SK-N-SH (cell line): ENCODE data around the gene MRPL24. TPM values are rescaled to one million over a fixed set of nuclear protein-coding genes. Genes with fewer than 3 reads are reported as not detected.

Experiments used
- CTCF ChIA-PET: fragments of 300-600, 350-600 bp; formaldehyde crosslinking; extraction: SDS; loops from one replicate; lab custom pipeline; 2021; lab: Yijun Ruan, JAX
- POLR2A ChIA-PET: fragments of 350-600 bp; sonication (Branson Sonifier 250); formaldehyde crosslinking; extraction: SDS; loops from one replicate; lab custom pipeline; 2020; ENCODE audit warnings: antibody characterized with exemption, inconsistent platforms; lab: Yijun Ruan, JAX
- DNase-seq: peaks from one replicate; pipeline ENCODE4 v3.0.0; 2012
- H2AFZ ChIP-seq: fragments of 200-600 bp; sonication (generic); 2 replicates; pipeline ENCODE4 v1.8.1; 2016; ENCODE audit warnings: antibody characterized with exemption, mild to moderate bottlenecking, low read depth
- H3F3A ChIP-seq: fragments of 200-600 bp; sonication (generic); replicated peaks from 2 replicates; pipeline ENCODE3; 2016; ENCODE audit warnings: antibody characterized with exemption, mild to moderate bottlenecking; ENCODE audit not compliant: insufficient read depth
- H3K27ac ChIP-seq, 2 experiments: fragments of 200-500 bp in 1 of 2; fragments of 200-600 bp in 1 of 2; sonication (Bioruptor generic) in 1 of 2; sonication (generic), shearing (Covaris generic) in 1 of 2; 2 replicates each; pipeline versions ENCODE4 v1.5.1 to v1.6.1; 2014 to 2016; ENCODE audit warnings: low read depth in 2 of 2, inconsistent platforms in 1 of 2, low read length in 1 of 2, mild to moderate bottlenecking in 1 of 2, mixed read lengths in 1 of 2
- H3K27me3 ChIP-seq: fragments of 200-600 bp; sonication (generic), shearing (Covaris generic); 2 replicates; pipeline ENCODE4 v1.6.1; 2016; ENCODE audit warnings: mixed run types; ENCODE audit not compliant: insufficient read depth
- H3K36me3 ChIP-seq, 2 experiments: fragments of 200-500 bp in 1 of 2; fragments of 200-600 bp in 1 of 2; sonication (Bioruptor generic) in 1 of 2; sonication (generic) in 1 of 2; replicated peaks in 1 of 2; 2 replicates each; pipeline versions ENCODE3 to v1.5.1; 2014 to 2016; ENCODE audit warnings: low read length in 1 of 2, mild to moderate bottlenecking in 1 of 2; ENCODE audit not compliant: insufficient read depth in 2 of 2, control insufficient read depth in 1 of 2
- H3K4me1 ChIP-seq, 2 experiments: fragments of 200-500 bp in 1 of 2; fragments of 200-600 bp in 1 of 2; sonication (Bioruptor generic) in 1 of 2; sonication (generic), shearing (Covaris generic) in 1 of 2; 2 replicates each; pipeline versions ENCODE4 v1.5.1 to v1.6.1; 2014 to 2016; ENCODE audit warnings: low read depth in 1 of 2, low read length in 1 of 2, mixed run types in 1 of 2; ENCODE audit not compliant: insufficient read depth in 2 of 2, control insufficient read depth in 1 of 2
- H3K4me2 ChIP-seq: fragments of 200-600 bp; sonication (generic), shearing (Covaris generic); 2 replicates; pipeline ENCODE4 v1.6.1; 2017; ENCODE audit warnings: mixed run types
- H3K4me3 ChIP-seq, 2 experiments: fragments of 200-500 bp in 1 of 2; fragments of 200-600 bp in 1 of 2; sonication (Bioruptor generic) in 1 of 2; sonication (generic), shearing (Covaris generic) in 1 of 2; 2 replicates each; pipeline versions ENCODE4 v1.5.1 to v1.8.1; 2014 to 2016; ENCODE audit warnings: low read depth in 2 of 2, inconsistent platforms in 1 of 2, low read length in 1 of 2, mild to moderate bottlenecking in 1 of 2, mixed read lengths in 1 of 2, moderate library complexity in 1 of 2
- H3K79me2 ChIP-seq: fragments of 200-600 bp; sonication (generic); 2 replicates; pipeline ENCODE4 v1.8.1; 2017; ENCODE audit warnings: mild to moderate bottlenecking; ENCODE audit not compliant: insufficient read depth
- H3K9ac ChIP-seq: fragments of 200-600 bp; sonication (generic); 2 replicates; pipeline ENCODE4 v1.6.1; 2017; ENCODE audit warnings: mixed run types
- H3K9me2 ChIP-seq: fragments of 200-600 bp; sonication (generic); 2 replicates; pipeline ENCODE4 v1.6.1; 2017; ENCODE audit warnings: mixed run types
- H3K9me3 ChIP-seq: fragments of 200-600 bp; sonication (generic); 2 replicates; pipeline ENCODE4 v1.6.1; 2017; ENCODE audit warnings: mixed run types, mild to moderate bottlenecking, moderate library complexity
- H4K20me1 ChIP-seq: fragments of 200-600 bp; sonication (generic); 2 replicates; pipeline ENCODE4 v1.6.1; 2017; ENCODE audit warnings: mild to moderate bottlenecking, mixed run types; ENCODE audit not compliant: insufficient read depth
- EP300 ChIP-seq, 2 experiments: IDR thresholded peaks; 2 replicates each; pipeline versions ENCODE4 v1.4.0 to v1.6.1; 2012; ENCODE audit warnings: borderline replicate concordance in 1 of 2, low read depth in 1 of 2, low read length in 1 of 2
- FOSL2 ChIP-seq: IDR thresholded peaks from 2 replicates; pipeline ENCODE4 v1.4.0; 2012; ENCODE audit warnings: low read depth, mild to moderate bottlenecking, moderate library complexity, borderline replicate concordance
- GABPA ChIP-seq: IDR thresholded peaks from 2 replicates; pipeline ENCODE4 v1.4.0; 2012; ENCODE audit warnings: low read depth, mild to moderate bottlenecking
- GATA2 ChIP-seq: sonication (generic); formaldehyde crosslinking; IDR thresholded peaks from 2 replicates; pipeline ENCODE4 v1.5.0; 2020; ENCODE audit warnings: mild to moderate bottlenecking, missing genetic modification reagents
- NFIC ChIP-seq: IDR thresholded peaks from 2 replicates; pipeline ENCODE4 v1.4.0; 2012; ENCODE audit warnings: borderline replicate concordance
- TCF12 ChIP-seq: IDR thresholded peaks from 2 replicates; pipeline ENCODE4 v1.4.0; 2012
- USF1 ChIP-seq: IDR thresholded peaks from 2 replicates; pipeline ENCODE4 v1.4.0; 2012; ENCODE audit warnings: low read depth, borderline replicate concordance
- WGBS: methylation state at CpG from one replicate; pipeline ENCODE4 v1.1.6; 2017; ENCODE audit warnings: low lambda C conversion rate; 5-methylcytosine and 5-hydroxymethylcytosine counted together
- polyA plus RNA-seq, 3 experiments: library from polyadenylated mRNA; depleted of rRNA; stranded (reverse); fragments of >200 nt; gene quantifications; 2 replicates each; pipeline ENCODE4 v1.2.3, GENCODE V29; 2012

The MRPL24 gene
- polyA plus RNA-seq, 1 of the 3 experiments (the other 2 are of a cell fraction), result 149 TPM

- Histone ChIP-seq H3F3A (peaks cover 36% of the 10 kb centered on the region), H3K9me3 (no peaks in the 10 kb centered on the region), H3K4me3 (peak overlapping the region; percentile 78 to 98), H4K20me1 (no peaks in the 10 kb centered on the region), H3K9me2 (no peaks in the 10 kb centered on the region), H2AFZ (no peak overlapping the region; the same call in 1 of the 2 replicates), H3K27me3 (no peaks in the 10 kb centered on the region), H3K27ac (peak overlapping the region; percentile 100), H3K79me2 (peaks cover 88% of the 10 kb centered on the region), H3K9ac (peak overlapping the region; percentile 100), H3K4me2 (peak overlapping the region; percentile 88), H3K4me1 (peaks cover 37 to 56% of the 10 kb centered on the region in 2 experiments), H3K36me3 (peaks cover 12 to 19% of the 10 kb centered on the region in 2 experiments)
- WGBS, result 14% methylated on average over 9 of the region's 9 CpGs
- DNase-seq, result no peak
- TF ChIP-seq USF1 (peak; percentile 62; the same call in 1 of the 2 replicates), EP300 (IDR thresholded peaks at IDR 0.05; ENCODE audit: borderline replicate concordance in 1 of 2, low read depth in 1 of 2, low read length in 1 of 2) (no peak), GABPA (peak; percentile 73), NFIC (peak; percentile 53)
- ChIA-PET POLR2A (interaction anchor here (2.2 kb wide), 1 partner anchor 18 kb away, joined by 7 read pairs; the partner anchor contains the start of gene PRCC), CTCF (interaction anchor here (1.0 to 3.9 kb wide), 5 partner anchors 22 to 111 kb away, joined by 4 to 30 read pairs (median 10); partner anchors contain the start of genes METTL25B and NTRK1)
These were observed 8.0 kb upstream of the MRPL24 start for GRCh38 chr1:156748670-156749418.

GRCh38 chr1:156747742-156748669 lies 7.1 kb upstream of the MRPL24 start:
- Histone ChIP-seq H3K9ac (peak overlapping the region; percentile 100), H3K27me3 (no peaks in the 10 kb centered on the region), H3K4me1 (peaks cover 37 to 52% of the 10 kb centered on the region in 2 experiments), H3K4me3 (peak overlapping the region; percentile 78 to 98), H2AFZ (no peak overlapping the region), H3K79me2 (peaks cover 83% of the 10 kb centered on the region), H3K9me2 (no peaks in the 10 kb centered on the region), H3K27ac (peak overlapping the region; percentile 100), H3F3A (peaks cover 40% of the 10 kb centered on the region), H3K9me3 (no peaks in the 10 kb centered on the region), H4K20me1 (no peaks in the 10 kb centered on the region), H3K36me3 (peaks cover 12 to 28% of the 10 kb centered on the region in 2 experiments), H3K4me2 (peak overlapping the region; percentile 88)
- 24% methylated on average over 7 of the region's 8 CpGs for WGBS
- ChIA-PET POLR2A (interaction anchor here (0.6 to 2.2 kb wide), 3 partner anchors 19 to 29 kb away, joined by 3 to 7 read pairs (median 4); partner anchors contain the start of genes ISG20L2, METTL25B and PRCC), CTCF (interaction anchor here (0.8 to 2.7 kb wide), 15 partner anchors 8 to 112 kb away, joined by 3 to 13 read pairs (median 3); partner anchors contain the start of genes NTRK1 and PRCC)
- peak; percentile 52; the same call in 1 of the 2 replicates for TF ChIP-seq FOSL2
- TF ChIP-seq GATA2 (CRISPR knock-in tag), result no peak
- TF ChIP-seq TCF12, result peak; percentile 89
- DNase-seq, result no peak
